Globus pallidus (tissue), 1 donor: ENCODE measurements around the gene OSTF1.
A peak's percentile ranks its signal among the peaks of the same experiment; 100 is the strongest.

Experiments used
- DNase-seq: peaks from one replicate; pipeline ENCODE4 v3.0.0-alpha.2; 2015; ENCODE audit warnings: low spot score

Gene OSTF1

DNA sequence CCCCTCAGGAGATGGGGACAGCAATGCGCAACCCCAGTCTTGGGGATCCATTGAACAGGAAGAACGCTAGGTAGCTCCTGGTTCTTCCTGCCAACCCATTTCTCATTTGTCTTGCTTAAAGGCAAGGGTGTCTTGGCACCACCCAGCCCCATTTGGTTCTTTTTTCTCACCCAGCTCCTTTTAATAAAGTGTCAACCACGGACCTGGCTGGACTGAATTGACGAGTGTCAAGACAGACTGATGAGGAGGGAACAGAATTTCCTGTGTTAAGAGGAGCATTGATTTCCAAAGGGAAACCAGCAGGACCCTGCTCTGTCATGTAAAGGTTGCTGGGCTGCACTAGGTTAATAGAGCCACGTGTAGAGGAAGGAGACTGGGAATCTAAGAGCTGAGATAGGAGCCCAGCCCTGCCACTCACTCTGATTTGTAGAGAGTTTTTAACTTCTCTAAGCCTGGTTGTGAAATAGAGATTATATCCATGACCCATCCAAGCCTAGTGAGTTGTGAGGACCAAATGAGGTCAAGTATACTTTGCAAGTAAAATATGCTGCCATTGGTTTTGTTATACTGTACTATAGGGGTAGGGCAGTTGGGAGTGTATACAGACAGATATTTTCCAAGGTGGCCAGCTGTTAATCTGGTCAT, 33.7 kb downstream of the OSTF1 start:
- no peak for DNase-seq

DNA sequence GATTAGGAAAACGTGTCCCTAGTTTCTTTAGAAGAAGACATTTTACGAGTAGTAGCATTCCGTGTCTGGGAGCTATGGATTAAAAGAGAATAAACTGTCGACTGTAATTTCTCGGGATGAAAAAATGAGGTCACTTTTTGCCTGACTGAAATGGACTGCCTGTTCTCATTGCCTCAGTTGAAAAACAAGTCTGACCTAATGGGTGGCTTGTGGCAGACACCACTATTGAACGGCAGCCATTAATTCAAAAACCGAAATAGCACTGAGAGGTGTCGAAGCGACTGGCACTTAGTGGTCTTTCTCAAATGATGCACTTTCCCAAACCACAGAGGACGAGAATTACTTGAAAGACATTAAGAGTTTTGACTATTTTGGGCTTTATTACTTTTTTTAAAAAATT, 35.4 kb downstream of the OSTF1 start:
- peak; percentile 65 for DNase-seq

DNA sequence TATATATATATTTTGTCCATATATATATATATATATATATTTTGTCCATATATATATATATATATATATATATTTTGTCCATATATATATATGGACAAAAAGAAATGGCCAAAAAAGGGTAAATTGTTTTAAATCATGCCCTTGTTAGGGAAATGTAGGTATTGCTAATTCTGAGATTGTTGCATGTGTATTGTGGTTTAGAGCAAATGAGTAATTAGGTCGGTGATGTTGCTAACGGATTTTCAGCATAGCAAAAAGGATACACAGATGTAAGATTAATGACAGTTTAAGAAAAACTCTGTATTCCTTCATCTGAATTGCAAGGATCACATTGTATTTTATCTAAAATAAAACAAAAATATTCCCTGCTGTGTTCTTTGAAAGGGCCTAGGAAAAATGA, 40.2 kb downstream of the OSTF1 start:
- no peak for DNase-seq

DNA sequence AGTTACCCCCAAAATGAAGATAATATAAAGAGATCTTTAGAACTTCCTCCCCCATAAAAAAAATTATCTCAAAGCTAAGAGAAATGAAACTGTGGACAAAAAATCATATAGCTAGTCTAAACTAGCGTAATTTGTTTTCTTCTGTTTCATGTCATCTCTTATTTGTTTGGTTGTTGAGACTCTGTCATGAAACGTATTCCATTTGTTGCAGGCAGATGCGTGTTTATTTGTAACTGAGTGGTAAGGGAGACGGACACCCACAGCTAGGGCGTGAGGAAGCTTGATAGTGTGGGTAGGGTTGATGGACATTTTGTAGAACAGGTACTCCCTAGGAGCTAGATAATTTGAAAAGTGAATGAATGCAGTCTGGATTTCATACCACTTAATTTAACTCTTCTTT, 41.9 kb downstream of the OSTF1 start:
- no peak for DNase-seq

DNA sequence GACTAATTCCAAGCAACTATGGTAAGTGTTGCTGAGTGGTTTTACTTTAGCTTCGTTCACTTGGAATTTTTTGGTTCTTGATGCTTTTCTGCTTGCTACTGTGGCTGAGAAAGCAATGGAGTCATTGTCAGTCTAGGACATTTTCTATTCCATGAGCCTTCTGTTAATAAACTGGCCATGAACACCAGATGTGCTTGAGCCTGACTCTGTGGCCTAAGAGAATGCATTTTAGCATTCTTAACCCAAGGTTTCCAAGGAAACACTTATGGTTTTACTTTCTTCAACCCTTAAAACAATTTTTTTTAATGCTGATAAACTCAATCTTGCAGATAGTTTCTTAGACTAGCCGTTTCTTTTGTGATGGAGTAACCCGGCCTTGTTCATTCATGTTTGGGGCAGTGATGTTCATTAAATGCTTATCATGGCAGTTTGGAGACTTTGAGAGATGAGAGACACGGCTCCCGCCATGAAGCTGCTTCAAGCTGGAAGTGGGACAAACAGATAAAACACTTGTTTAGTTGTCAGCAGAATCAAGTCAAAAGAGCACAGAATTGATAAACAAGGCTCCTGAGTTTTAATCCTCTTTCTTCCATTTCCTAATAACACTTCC, 42.4 kb downstream of the OSTF1 start:
- no peak for DNase-seq

DNA sequence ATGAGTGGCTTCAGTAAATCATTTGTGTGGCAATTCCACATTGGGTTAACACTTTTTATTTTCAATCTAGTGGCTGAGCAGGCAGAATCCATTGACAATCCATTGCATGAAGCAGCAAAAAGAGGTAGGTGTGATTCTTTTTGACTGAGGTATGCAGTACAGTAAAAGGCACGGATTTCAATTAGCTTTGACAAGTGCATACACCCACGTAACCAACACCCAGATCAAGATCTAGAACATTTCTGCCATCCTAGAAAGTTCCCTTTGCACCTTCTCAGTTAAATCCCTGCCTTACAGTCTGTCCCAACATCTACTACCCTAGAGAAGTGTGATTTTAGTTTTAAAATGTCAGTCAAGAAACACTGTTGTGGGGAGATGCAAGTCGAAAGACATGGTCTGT, 43.4 kb downstream of the OSTF1 start:
- DNase-seq = no peak

DNA sequence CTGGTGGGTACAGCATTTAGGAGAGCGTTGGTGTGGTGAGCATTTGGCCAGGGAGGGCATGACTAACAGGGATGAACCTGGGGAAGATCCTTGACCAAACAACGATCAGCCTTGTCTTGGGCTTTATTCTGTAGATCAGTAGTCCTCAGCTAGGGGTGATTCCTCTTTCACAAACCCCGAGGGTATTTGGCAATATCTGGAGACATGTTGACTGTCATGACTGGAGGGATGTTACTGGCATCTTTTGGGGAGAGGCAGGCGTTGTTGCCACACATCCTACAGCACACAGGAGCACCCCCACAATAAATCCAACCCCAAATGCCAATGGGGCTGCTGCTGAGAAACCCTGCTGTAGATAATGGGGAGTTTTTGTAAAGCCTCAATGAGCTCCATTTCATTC, 43.9 kb downstream of the OSTF1 start:
- DNase-seq = no peak

DNA sequence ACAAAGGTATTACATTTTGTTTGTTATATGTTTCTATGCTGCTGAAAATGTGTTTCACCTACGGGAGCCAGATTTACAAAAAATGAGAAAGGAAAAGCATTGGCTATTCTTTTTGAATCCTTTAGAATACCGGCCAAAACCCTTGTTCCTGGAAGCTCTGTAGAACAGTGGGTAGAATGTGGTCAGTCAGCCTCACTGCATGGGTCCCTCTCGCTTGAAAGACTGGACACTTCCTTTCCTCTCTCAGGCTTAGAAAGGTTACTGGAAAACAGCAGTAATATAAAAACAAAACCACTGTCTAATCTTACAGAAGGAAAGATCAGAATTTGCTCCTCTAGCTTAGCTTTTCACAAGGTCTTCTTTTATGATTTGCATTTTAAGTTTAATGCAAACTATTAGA, 45.1 kb downstream of the OSTF1 start:
- DNase-seq = no peak

DNA sequence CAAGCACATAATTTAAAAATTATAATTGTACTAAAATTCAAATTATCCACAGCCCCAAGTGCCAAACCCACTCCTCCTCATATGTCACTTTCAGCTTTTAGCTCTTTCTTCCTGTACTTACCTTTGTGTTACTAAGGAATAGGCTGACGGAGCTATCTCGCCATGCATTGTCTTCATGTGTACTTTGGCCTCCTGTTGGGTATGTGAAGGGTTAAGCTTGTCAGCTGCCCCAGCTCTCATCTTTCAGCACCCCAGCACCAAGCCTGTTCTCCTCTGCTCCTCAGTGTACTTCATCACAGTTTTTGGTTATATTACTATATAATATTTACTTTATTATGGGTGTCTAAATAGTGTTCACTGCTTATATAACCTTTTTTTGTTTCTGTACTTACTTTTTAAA, 46.2 kb downstream of the OSTF1 start:
- DNase-seq = no peak

DNA sequence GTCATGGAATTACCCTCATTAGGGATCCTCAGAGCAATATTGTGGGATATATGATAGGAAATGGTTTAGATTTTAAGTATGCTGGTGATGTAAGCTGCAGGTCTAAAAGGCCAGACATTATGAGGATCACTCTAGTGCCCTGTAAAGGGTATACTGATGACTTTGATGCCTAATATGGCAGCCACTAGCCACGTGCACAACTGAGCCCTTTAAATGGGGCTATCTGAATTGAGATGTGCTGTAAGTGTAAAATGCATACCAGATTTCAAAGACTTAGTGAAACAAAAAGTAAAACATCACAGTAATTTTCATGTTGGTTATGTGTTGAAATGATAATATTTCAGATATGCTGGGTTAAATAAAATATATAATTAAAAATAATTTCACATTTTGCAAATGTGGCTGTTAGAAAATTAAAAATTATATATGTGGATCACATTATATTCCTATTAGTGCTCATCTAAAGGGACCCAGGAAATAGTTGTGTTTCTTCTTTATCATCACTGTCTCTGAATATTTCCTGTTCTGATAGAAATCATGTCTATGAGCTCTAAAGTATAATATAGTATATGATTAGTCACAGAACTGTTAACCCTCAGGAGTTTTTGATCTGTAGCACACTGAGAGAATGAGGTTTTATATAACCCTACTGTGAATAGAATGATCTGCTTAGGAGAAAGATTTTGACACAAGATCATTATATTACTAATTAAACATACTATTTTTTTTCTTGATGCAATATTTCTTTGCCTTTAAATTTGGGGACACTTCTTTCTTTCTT, 50.1 kb downstream of the OSTF1 start:
- no peak for DNase-seq

DNA sequence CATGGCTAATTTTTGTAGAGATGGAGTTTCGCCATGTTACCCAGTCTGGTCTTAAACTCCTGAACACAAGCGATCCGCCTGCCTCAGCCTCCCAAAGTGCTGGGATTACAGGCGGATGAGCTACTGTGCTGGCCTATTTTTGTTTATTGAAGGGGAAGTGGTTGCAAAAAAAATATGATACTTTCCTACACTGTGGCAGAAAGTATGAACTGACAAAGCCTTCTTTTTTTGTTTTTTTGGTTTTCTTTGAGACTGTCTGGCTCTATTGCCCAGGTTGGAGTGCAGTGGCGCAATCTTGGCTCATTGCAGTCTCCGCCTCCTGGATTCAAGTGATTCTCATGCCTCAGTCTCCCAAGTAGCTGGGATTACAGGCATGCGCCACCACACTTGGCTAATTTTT, 50.9 kb downstream of the OSTF1 start:
- DNase-seq = no peak

DNA sequence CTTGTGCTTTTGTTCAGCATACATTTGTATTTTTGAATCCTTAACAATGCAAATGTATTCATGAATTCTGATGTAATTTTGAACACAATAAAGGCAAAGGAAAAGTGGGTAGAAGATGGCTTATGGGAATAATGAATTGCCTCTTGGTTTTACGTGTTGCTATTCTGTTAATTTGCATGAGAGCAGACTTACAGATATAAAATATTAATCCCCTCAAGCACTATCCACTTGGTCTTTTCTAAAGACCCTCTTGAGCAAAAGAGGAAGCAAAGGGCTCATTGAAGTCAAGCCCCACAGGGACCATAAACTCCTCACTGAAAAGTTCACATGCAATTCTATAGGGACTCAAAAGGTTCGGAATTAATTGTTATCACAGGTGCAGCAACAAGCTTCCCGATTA, 51.9 kb downstream of the OSTF1 start:
- no peak for DNase-seq

DNA sequence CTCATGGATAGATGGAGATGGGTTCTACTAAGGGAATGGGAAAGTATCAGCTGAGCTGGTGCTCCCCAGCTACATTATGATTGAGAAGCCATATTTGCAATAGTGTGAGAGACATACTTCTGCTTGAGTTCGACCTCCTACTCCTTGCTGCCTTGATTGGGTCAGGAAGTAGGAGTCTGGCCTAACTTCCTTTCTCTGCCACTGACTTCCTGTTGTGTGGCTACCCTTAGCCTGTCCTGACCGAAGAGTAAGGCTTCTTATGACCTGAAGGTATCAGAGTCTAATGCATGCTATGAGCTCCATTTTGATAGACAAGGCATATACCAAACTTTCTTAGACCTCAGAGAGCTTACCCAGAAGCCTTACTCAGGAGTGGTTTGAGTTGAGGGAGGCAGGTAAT, 53.9 kb downstream of the OSTF1 start:
- no peak for DNase-seq

DNA sequence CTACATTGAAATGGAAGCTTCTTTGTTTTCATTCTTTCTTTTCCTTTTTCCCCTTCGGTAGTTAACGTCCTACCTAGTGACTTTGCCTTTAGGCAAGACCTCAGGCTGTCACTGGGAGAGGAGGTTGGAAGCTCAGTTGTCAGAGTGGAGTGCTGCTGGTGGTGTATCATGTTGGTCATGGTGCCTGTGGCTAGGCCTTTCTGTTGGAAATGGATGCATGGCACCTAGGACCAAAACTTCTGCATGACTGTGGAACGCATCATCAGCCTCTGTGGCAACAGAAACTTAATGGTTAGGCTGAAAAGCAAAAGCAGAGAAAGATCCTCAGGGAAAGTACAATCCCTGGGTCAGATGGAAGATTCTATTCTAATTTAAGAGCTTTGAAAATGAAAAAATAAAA, 57.9 kb downstream of the OSTF1 start:
- no peak for DNase-seq

DNA sequence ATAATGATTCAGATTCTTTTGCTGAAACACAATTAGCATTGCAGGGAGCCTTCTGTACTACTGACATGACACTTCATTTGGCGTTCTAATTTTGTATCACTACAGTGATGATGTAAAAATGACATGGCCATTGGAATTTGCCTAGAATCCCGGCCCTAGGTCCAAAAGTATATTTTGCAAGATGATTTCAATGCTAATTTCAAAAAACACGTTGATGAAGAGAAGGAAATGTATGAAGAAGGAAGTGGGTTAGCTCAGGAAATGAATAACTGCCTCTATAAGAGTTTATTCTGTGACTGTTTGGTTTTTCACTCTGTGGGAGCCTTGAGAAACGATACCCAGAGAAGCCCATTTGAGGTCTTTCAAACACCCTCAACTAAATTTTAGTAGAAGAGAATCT, 59.3 kb downstream of the OSTF1 start:
- no peak for DNase-seq

DNA sequence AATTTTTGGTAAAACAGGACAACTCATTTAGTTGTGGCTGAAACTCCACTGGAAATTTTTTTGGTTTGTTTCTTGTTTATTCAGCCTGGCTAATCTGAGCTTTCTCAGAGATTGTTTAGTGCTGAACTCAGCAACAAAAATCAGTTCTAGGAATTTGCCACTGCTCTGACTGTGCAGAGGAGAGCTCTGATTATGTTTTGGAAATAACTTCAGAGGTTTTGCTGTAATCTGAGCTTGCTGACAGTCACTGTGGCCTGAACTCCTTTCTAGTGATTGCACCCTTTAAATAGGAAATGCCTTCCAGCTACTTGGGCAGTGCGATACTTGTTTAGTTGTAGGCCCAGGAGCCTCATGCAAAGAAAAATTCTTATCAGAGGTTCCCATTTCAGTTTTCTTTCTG, 60.2 kb downstream of the OSTF1 start:
- no peak for DNase-seq

DNA sequence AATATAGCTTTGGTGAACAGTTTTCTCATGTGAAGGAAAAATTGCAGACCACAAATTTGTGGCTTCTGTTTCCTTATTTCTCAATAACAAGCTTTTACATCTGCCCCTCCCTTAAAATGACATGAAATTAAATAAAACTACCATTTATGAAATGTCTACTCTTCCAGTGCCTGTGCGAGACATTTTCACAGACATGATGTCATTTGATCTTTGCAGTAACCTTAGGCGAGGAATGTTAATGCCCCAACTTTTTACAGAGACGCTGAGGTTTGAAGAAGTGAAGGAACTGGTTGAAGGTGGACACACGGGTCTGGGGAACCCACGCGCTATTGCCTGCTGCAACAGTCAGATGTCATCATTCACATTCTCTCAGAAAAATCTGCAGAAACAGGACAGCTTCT, 61.5 kb downstream of the OSTF1 start:
- DNase-seq = no peak

DNA sequence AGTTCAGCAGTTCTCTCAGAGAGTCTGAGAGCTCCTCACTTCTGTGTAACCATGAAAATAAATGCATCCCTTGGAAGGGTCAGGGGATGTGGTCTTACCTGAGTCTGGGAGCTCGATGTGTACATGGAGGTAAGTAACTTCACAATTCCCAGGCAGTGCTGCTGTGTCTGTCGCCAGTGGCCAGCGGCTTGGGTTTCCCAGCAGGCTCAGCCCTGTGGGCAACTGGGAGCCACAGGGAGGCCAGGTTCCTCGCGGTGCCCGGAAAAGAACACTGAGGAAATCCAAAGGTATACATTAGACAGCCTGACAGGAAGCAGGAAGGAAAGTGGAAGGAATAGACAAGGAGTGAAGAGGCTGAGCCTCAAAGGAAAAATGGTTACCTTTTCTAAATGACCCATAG, 62.2 kb downstream of the OSTF1 start:
- DNase-seq = no peak

DNA sequence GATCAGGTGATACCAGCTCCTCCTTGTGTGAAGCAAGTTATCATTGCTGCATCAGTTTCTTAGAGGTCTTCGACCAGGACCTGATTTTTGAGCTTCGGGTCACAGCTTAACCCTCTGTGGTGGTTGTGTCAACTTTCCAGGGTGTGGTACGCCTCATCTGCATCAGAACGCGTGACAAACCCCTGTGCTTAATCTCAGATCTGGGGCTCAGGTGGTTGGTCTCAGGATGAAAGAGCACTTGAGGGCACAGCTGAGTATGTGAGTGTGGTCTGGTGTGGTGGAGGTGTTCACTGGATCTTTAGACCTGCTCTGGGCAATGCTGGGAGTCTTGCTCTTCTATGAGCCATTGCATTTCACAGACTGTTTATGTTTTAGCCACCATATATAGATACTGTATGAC, 64.1 kb downstream of the OSTF1 start:
- DNase-seq = no peak

DNA sequence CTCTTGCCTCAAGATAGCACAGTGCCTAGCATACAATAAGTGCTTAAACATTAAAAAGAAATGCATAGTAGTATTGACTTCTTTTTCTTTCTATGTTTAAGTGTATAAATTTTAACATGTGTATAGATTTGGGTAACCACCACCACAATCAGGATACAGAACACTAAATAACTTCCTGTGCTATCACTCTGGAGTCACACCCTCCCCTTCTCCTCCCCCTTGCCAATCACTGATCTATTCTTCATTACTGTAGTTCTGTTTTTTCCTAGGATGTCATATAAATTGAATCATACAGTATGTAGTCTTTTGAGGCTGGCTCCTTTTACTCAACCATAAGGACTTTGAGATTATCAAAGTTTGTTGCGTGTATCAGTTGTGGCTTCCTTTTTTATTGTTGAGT, 68.5 kb downstream of the OSTF1 start:
- no peak for DNase-seq

DNA sequence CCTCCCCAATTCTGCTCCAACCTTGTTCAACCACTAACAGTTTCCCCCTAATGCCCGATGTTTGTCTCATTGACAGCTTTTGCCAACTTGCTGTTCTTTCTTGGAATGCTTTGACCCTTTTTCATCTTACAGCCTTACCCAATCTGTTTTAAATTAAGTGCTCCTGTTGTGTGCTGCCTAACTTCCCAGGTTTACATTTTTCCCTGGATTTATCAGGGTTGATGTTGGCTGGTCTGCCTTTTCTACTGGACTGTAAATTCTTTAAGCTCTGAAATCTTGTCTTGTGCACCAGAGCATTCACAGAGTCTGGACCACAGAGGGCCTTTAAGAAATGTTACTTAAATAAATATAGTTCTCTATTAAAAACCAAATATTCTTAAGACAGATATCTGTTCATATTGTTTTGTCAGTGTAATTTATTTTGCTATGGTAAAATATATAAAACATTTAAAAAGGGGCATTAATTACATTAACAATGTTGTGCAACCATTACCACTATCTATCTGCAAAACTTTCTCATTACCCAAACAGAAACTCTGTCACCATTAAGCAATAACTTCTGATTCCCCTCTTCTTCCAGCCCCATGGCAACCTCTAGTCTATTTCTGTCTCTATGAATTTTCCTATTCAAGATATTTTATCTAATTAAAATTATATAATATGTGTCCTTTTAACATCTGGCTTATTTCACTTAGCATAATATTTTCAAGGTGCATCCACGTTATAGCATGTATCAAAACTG, 73.0 kb downstream of the OSTF1 start:
- DNase-seq = no peak

DNA sequence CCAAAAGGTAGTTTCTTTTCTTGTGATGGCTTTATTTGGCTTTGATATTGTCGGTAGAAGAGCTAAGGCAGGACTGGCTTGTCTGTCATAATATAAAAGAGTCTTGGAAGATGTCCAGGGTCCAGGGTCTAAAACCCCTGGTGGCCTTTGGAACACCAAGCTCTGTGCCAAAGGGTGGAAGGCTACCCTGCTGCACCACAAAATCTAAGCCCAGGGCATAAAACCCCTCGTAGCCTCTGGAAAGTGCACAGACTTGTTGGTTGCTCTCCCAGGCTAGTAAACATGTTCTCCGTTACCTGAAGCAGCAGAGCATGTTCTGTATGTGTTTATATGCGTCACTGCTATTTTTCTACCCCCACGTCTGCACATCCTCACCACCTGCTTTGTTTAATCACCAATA, 75.5 kb downstream of the OSTF1 start:
- no peak for DNase-seq

DNA sequence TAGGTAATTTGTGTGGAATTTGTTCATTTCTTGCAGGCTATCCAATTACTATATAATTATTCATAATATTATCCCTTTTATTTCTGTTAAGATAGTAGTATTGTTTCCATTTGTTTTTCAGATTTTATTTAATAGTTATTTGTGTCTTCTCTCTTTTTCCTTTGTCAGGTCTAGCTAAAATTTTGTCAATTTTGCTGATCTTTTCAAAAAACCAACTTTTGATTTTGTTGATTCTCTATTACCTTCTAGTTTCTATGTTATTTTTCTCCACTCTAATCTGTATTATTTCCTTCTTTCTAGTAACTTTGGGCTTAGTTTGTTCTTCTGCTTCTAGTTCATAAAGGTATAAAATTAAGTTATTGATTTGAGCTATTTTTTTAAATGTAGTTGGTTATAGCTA, 76.3 kb downstream of the OSTF1 start:
- DNase-seq = no peak
